ENCODE results near the gene SMIM26. TPM values are rescaled to one million over a fixed set of nuclear protein-coding genes. Genes with fewer than 3 reads are reported as not detected.

SMIM26 gene
- total and polyA plus RNA-seq, 9 of the 15 experiments (the other 6 are each of a cell fraction or from before 2014, with no cell fraction given) = 46.9 to 186 (median 86.5) TPM

- no peak for TF ChIP-seq CREB3L1 (IDR thresholded peaks at IDR 0.05; ENCODE audit: borderline replicate concordance, low read depth)
- TF ChIP-seq EP300 (IDR thresholded peaks at IDR 0.05; ENCODE audit: low read length) = no peak
- TF ChIP-seq ZNF696 (CRISPR knock-in tag; conservative IDR thresholded peaks at IDR 0.05) = no peak
- no peak for TF ChIP-seq NR3C1 (CRISPR knock-in tag; IDR thresholded peaks at IDR 0.05)
Observed at GRCh38 chr20:18553746-18554145, 13.5 kb upstream of the SMIM26 start (continued).

GRCh38 chr20:18567739-18568091 is 483 bp downstream of the SMIM26 start:
- FAIRE-seq = no peak
- ChIA-PET CTCF (ENCODE audit: low intra/inter-chr PET ratio) (no interaction called here), POLR2A (interaction anchor here (0.7 kb wide), 1 partner anchor 105 kb away, joined by 3 read pairs; no protein-coding TSS in a partner anchor)
- Histone ChIP-seq H3K4me3 (peak overlapping the region; percentile 64), H2AFZ (ENCODE audit: low read depth, low read length) (peak overlapping the region; percentile 95), H3K36me3 (ENCODE audit: control insufficient read depth, insufficient read depth, low read length) (peaks cover 13% of the 10 kb centered on the region; the same call in 2 of the 3 replicates), H3K27me3 (ENCODE audit: control insufficient read depth in 2 of 2, insufficient read depth in 2 of 2, low read length in 2 of 2) (no peaks in the 10 kb centered on the region), H3K9me1 (ENCODE audit: control insufficient read depth, insufficient read depth, low read length) (no peaks in the 10 kb centered on the region), H3K79me2 (ENCODE audit: control insufficient read depth, insufficient read depth, low read length) (peaks cover 24% of the 10 kb centered on the region), H3K9ac (ENCODE audit: insufficient read depth in 1 of 2, low read depth in 2 of 2, low read length in 2 of 2) (peak overlapping the region in 1 of 2 experiments; percentile 79; a peak in 2 of 4 replicates), H3K27ac (ENCODE audit: extremely low read depth, low read depth, low read length) (peak overlapping the region; percentile 71), H3K4me2 (ENCODE audit: insufficient read depth, low read length) (peak overlapping the region; percentile 90), H3K4me1 (replicated peaks in 1 of 2; ENCODE audit: control insufficient read depth in 2 of 2, insufficient read depth in 2 of 2, low read length in 2 of 2) (no peaks in the 10 kb centered on the region; a peak in 2 of 5 replicates), H4K20me1 (replicated peaks; ENCODE audit: control insufficient read depth, insufficient read depth, low read length) (no peaks in the 10 kb centered on the region), H3K9me3 (replicated peaks; ENCODE audit: control insufficient read depth, insufficient read depth, low read depth, low read length) (no peaks in the 10 kb centered on the region)
- peak; percentile 58 for ATAC-seq
- intact Hi-C loops (cut with micrococcal nuclease) (no loop called here), in situ Hi-C loops (cut with MboI) (no loop called here)
- 0% methylated on average over 6 of the region's 6 CpGs for WGBS (ENCODE audit: insufficient coverage, low coverage, missing lambda C conversion rate)
- DNase-seq (ENCODE audit: extremely low read depth in 1 of 4, low spot score in 3 of 4) = no peak
- BruUV-seq (replicated peaks) = TSS peak; percentile 91
- TF ChIP-seq E2F6 (IDR thresholded peaks at IDR 0.05; ENCODE audit: borderline replicate concordance in 1 of 2, extremely low read depth in 1 of 2, insufficient read depth in 1 of 2, insufficient read length in 1 of 2, low read depth in 1 of 2, low read length in 1 of 2, poor library complexity in 1 of 2, severe bottlenecking in 1 of 2) = no peak
- no peak for TF ChIP-seq ZNF586 (CRISPR knock-in tag; conservative IDR thresholded peaks at IDR 0.05)
- TF ChIP-seq PYGO2 (tag; IDR thresholded peaks at IDR 0.05) = no peak
- no peak for TF ChIP-seq RAD21 (CRISPR knock-in tag; conservative IDR thresholded peaks at IDR 0.05 in 1 of 2, IDR thresholded peaks at IDR 0.05 in 1 of 2)
- TF ChIP-seq ZNF79 (CRISPR knock-in tag; IDR thresholded peaks at IDR 0.05; ENCODE audit: low read depth) = no peak
- TF ChIP-seq NR2C2 (CRISPR knock-in tag; IDR thresholded peaks at IDR 0.05) = no peak
- TF ChIP-seq NR2C2 (tag; IDR thresholded peaks at IDR 0.05) = 0 out of 2 replicates have a peak, but pooled peaks have one; percentile 29
- TF ChIP-seq IFI16 (CRISPR knock-in tag; IDR thresholded peaks at IDR 0.05) = no peak
- TF ChIP-seq SMARCA5 (IDR thresholded peaks at IDR 0.05) = no peak
- no peak for TF ChIP-seq CGGBP1 (CRISPR knock-in tag; IDR thresholded peaks at IDR 0.05)
- TF ChIP-seq BACH1 (tag; IDR thresholded peaks at IDR 0.05) = no peak
- TF ChIP-seq MBD1 (CRISPR knock-in tag; IDR thresholded peaks at IDR 0.05) = no peak
